ENCODE measurements around the gene TANGO2.

TANGO2 gene

GRCh38 chr22:20015971-20016733, 4.8 kb upstream of the TANGO2 start:
- H3K4me2 ChIP-seq (ENCODE audit: insufficient read depth, low read length): peak overlapping the region; percentile 88
- H3K4me1 ChIP-seq (ENCODE audit: insufficient read depth, low read length): peaks cover 26% of the 10 kb centered on the region
- peaks cover 8% of the 10 kb centered on the region for H4K20me1 ChIP-seq (ENCODE audit: insufficient read depth, low read length)
- H3K27ac ChIP-seq (ENCODE audit: low read length): peak overlapping the region; percentile 53; the same call in 1 of the 2 replicates
- H3K4me3 ChIP-seq (ENCODE audit: low read depth in 1 of 2, low read length in 2 of 2): peak overlapping the region; percentile 13 to 65; a peak in 3 of 4 replicates
- H3K79me2 ChIP-seq (ENCODE audit: insufficient read depth, low read length): peaks cover 2% of the 10 kb centered on the region
- H3K36me3 ChIP-seq (ENCODE audit: insufficient read depth, low read length): no peaks in the 10 kb centered on the region; the same call in 1 of the 2 replicates
- no peaks in the 10 kb centered on the region for H3K27me3 ChIP-seq (ENCODE audit: insufficient read depth, low read length, poor library complexity)
- peak overlapping the region; percentile 60 for H3K9ac ChIP-seq (ENCODE audit: low read depth, low read length)
- TF ChIP-seq CTCF (IDR thresholded peaks at IDR 0.05; ENCODE audit: borderline replicate concordance, extremely low read depth, low read length, poor library complexity, severe bottlenecking) (no peak), EZH2 (IDR thresholded peaks at IDR 0.05; ENCODE audit: borderline replicate concordance, low read depth, low read length, severe bottlenecking) (no peak)
- H3K9me3 ChIP-seq (ENCODE audit: insufficient read depth, low read length, severe bottlenecking): no peaks in the 10 kb centered on the region
- ATAC-seq (ENCODE audit: insufficient read depth, low read depth) (no peak), DNase-seq (no peak)
- H2AFZ ChIP-seq (ENCODE audit: low read depth, low read length): peak overlapping the region; percentile 56; the same call in 1 of the 2 replicates

GRCh38 chr22:20016734-20017621, 3.9 kb upstream of the TANGO2 start, which contains the start of gene ARVCF:
Gene ARVCF (minus strand): TSS chr22:20016823. CDS start chr22:19990794, 26,029 bp downstream.
- H3K4me1 ChIP-seq (ENCODE audit: insufficient read depth, low read length): peaks cover 32% of the 10 kb centered on the region
- H3K27me3 ChIP-seq (ENCODE audit: insufficient read depth, low read length, poor library complexity): no peaks in the 10 kb centered on the region
- H4K20me1 ChIP-seq (ENCODE audit: insufficient read depth, low read length): peaks cover 12% of the 10 kb centered on the region
- H3K79me2 ChIP-seq (ENCODE audit: insufficient read depth, low read length): peaks cover 10% of the 10 kb centered on the region
- H2AFZ ChIP-seq (ENCODE audit: low read depth, low read length): peak within 1 kb of the TSS; percentile 92
- no peaks in the 10 kb centered on the region; the same call in 1 of the 2 replicates for H3K36me3 ChIP-seq (ENCODE audit: insufficient read depth, low read length)
- peak within 1 kb of the TSS; percentile 88 for H3K4me2 ChIP-seq (ENCODE audit: insufficient read depth, low read length)
- ATAC-seq (ENCODE audit: insufficient read depth, low read depth): peak; percentile 55
- H3K9me3 ChIP-seq (ENCODE audit: insufficient read depth, low read length, severe bottlenecking): no peaks in the 10 kb centered on the region
- H3K9ac ChIP-seq (ENCODE audit: low read depth, low read length): peak within 1 kb of the TSS; percentile 60
- peak within 1 kb of the TSS; percentile 53; the same call in 1 of the 2 replicates for H3K27ac ChIP-seq (ENCODE audit: low read length)
- peak within 1 kb of the TSS; percentile 13 to 65; a peak in 3 of 4 replicates for H3K4me3 ChIP-seq (ENCODE audit: low read depth in 1 of 2, low read length in 2 of 2)
- peak; percentile 84 for DNase-seq
- TF ChIP-seq CTCF (IDR thresholded peaks at IDR 0.05; ENCODE audit: borderline replicate concordance, extremely low read depth, low read length, poor library complexity, severe bottlenecking) (no peak), EZH2 (IDR thresholded peaks at IDR 0.05; ENCODE audit: borderline replicate concordance, low read depth, low read length, severe bottlenecking) (no peak)

- Histone ChIP-seq H3K79me2 (ENCODE audit: insufficient read depth, low read length) (peaks cover 16% of the 10 kb centered on the region), H2AFZ (ENCODE audit: low read depth, low read length) (no peak overlapping the region; the same call in 1 of the 2 replicates), H3K4me2 (ENCODE audit: insufficient read depth, low read length) (peak overlapping the region; percentile 88), H3K4me3 (ENCODE audit: low read depth in 1 of 2, low read length in 2 of 2) (peak overlapping the region in 1 of 2 experiments; percentile 65; a peak in 2 of 4 replicates), H3K4me1 (ENCODE audit: insufficient read depth, low read length) (peaks cover 39% of the 10 kb centered on the region), H3K36me3 (ENCODE audit: insufficient read depth, low read length) (no peaks in the 10 kb centered on the region; the same call in 1 of the 2 replicates), H3K9me3 (ENCODE audit: insufficient read depth, low read length, severe bottlenecking) (no peaks in the 10 kb centered on the region), H3K9ac (ENCODE audit: low read depth, low read length) (peak overlapping the region; percentile 60; the same call in 1 of the 2 replicates), H3K27me3 (ENCODE audit: insufficient read depth, low read length, poor library complexity) (no peaks in the 10 kb centered on the region), H4K20me1 (ENCODE audit: insufficient read depth, low read length) (peaks cover 16% of the 10 kb centered on the region), H3K27ac (ENCODE audit: low read length) (no peak overlapping the region)
- DNase-seq: no peak
- TF ChIP-seq CTCF (IDR thresholded peaks at IDR 0.05; ENCODE audit: borderline replicate concordance, extremely low read depth, low read length, poor library complexity, severe bottlenecking) (no peak), EZH2 (IDR thresholded peaks at IDR 0.05; ENCODE audit: borderline replicate concordance, low read depth, low read length, severe bottlenecking) (no peak)
- no peak for ATAC-seq (ENCODE audit: insufficient read depth, low read depth)
Observed at GRCh38 chr22:20017622-20017958, 3.3 kb upstream of the TANGO2 start.
